ENCODE data around the gene TNP2.

GRCh38 chr16:11255737-11256660 lies 13.1 kb downstream of the TNP2 start, which contains the start of gene SOCS1:
- peak; percentile 96 to 100 (median 100) for TF ChIP-seq CTCF (IDR thresholded peaks at IDR 0.05)
- TF ChIP-seq POLR2AphosphoS5 (IDR thresholded peaks at IDR 0.05): peak; percentile 66 to 93

All from upper lobe of left lung (tissue), 4 donors.